Choroid plexus epithelial cell (primary cell): ENCODE results near the gene CCM2.

Experiments used
- DNase-seq: peaks from one replicate; pipeline ENCODE4 v3.0.0-alpha.2; 2010; ENCODE audit warnings: low read depth
- H3K4me3 ChIP-seq: 2 replicates; pipeline ENCODE4 v1.5.1; 2011; ENCODE audit warnings: low read depth, mild to moderate bottlenecking, control low read depth, low read length, moderate library complexity
- CTCF ChIP-seq: conservative IDR thresholded peaks from 2 replicates; pipeline ENCODE4 v1.5.1; 2011; ENCODE audit warnings: low read depth, mild to moderate bottlenecking, control low read depth, inconsistent platforms, low read length, moderate library complexity

CCM2 gene

GRCh38 chr7:45099891-45100760 lies 100.1 kb downstream of the CCM2 start:
- no peak for DNase-seq

GRCh38 chr7:45100761-45101480 lies 100.9 kb downstream of the CCM2 start:
- no peak for TF ChIP-seq CTCF
- DNase-seq: no peak
- no peak overlapping the region for H3K4me3 ChIP-seq

More at GRCh38 chr7:45099891-45100760, 100.1 kb downstream of the CCM2 start:
- TF ChIP-seq CTCF: no peak
- no peak overlapping the region for H3K4me3 ChIP-seq

GRCh38 chr7:45101748-45102147 lies 101.7 kb downstream of the CCM2 start:
- no peak overlapping the region for H3K4me3 ChIP-seq
- no peak for DNase-seq
- TF ChIP-seq CTCF: no peak

GRCh38 chr7:45102785-45103712 lies 103.0 kb downstream of the CCM2 start:
- DNase-seq: no peak

GRCh38 chr7:45103958-45104843 lies 104.2 kb downstream of the CCM2 start:
- H3K4me3 ChIP-seq: no peak overlapping the region
- TF ChIP-seq CTCF: no peak
- DNase-seq: no peak

More at GRCh38 chr7:45102785-45103712, 103.0 kb downstream of the CCM2 start:
- H3K4me3 ChIP-seq: no peak overlapping the region
- TF ChIP-seq CTCF: no peak
